ENCODE measurements around the gene C7orf33. TPM values are rescaled to one million over a fixed set of nuclear protein-coding genes. Genes with fewer than 3 reads are reported as not detected.

The C7orf33 gene, protein sequence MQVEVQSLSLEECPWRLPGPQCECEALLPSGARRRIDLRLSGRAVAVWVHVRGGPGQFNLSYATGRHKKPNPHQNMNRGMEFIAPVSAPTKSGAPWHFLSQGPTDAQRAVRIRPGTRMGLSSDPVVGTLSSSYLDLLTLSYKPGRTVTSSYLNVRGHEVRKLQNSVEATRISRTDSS
- not detected in 2 replicates for total RNA-seq

DNA sequence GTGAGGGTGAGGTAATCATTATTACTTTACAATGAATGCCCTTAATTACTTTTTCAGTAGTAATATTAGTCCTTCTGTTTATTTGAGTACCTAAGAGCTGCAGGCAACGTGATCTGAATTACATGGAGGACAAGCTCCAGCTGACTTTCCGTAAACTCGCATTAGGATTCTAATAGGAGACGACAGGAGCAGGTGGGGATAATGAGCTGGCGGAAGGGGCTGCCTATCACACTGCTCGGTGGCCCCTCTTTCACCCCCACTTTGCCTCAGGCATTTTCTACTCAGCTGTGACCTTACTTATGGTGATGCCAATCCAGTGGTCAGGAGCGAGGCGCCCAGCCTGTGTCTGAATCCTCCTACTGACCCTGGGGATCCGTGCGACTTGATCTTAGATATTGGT lies at the start of gene C7orf33:
C7orf33 (plus strand) TSS at position 296 of the 400 bp plus-strand sequence. CDS start 160 bp downstream, outside the sequence.

Other genes starting within 250 kb of the C7orf33 start
- gene CUL1, start 108.1 kb downstream of the C7orf33 start, total RNA-seq = 66.5 and 74.1 TPM in 2 replicates